Uterus (tissue), 4 donors: ENCODE results near the gene CFAP92. TPM values are rescaled to one million over a fixed set of nuclear protein-coding genes. Genes with fewer than 3 reads are reported as not detected.

ENCODE experiments used
- DNase-seq, 2 donors: peaks; one replicate each; pipeline ENCODE4 v3.0.0-alpha.2; 2019 to 2020
- H3K27ac ChIP-seq, 2 donors: fragments of 200-600 bp; sonication (generic); 1 replicate in 1 of 2; 2 replicates in 1 of 2; pipeline ENCODE4 v1.5.1; 2016 to 2018
- H3K27me3 ChIP-seq, 2 donors: fragments of 200-600 bp; sonication (generic); one replicate each; pipeline ENCODE4 v1.5.1; 2018 to 2019; ENCODE audit warnings: control low read depth in 1 of 2
- H3K36me3 ChIP-seq, 2 donors: fragments of 200-600 bp; sonication (generic); one replicate each; pipeline ENCODE4 v1.5.1; 2019; ENCODE audit warnings: control low read depth in 1 of 2
- H3K4me1 ChIP-seq, 2 donors: fragments of 200-600 bp; sonication (generic); one replicate each; pipeline ENCODE4 v1.5.1; 2018 to 2019; ENCODE audit warnings: control low read depth in 1 of 2
- H3K4me3 ChIP-seq, 2 donors: fragments of 200-600 bp; sonication (generic); 1 replicate in 1 of 2; 2 replicates in 1 of 2; pipeline ENCODE4 v1.5.1; 2018 to 2019; ENCODE audit warnings: mild to moderate bottlenecking in 1 of 2
- H3K9me3 ChIP-seq, 2 donors: fragments of 200-600 bp; sonication (generic); one replicate each; pipeline ENCODE4 v1.5.1; 2019; ENCODE audit warnings: control low read depth in 1 of 2
- POLR2A ChIP-seq, 2 donors: fragments of 450-650 bp; IDR thresholded peaks; one replicate each; pipeline ENCODE4 v1.6.1; 2016; ENCODE audit warnings: antibody characterized with exemption in 2 of 2, mild to moderate bottlenecking in 1 of 2, moderate library complexity in 1 of 2
- intact Hi-C: fragments of 100-400 bp; cut with DNase I; formaldehyde crosslinking; loops from one replicate; pipeline ENCODE4 v1.15.1; 2023; ENCODE audit warnings: low total_unique reads
- total RNA-seq, 4 donors: library from RNA; depleted of rRNA in 3 of 4; stranded (reverse); fragments of >200 nt in 3 of 4; gene quantifications; one replicate each; pipeline versions ENCODE4 v1.1.0 to v1.2.4, GENCODE V29; 2014 to 2023
- TF ChIP-seq, protein P1 (sequence below), 4 experiments: fragments of 200-600 bp in 2 of 4; fragments of 450-650 bp in 2 of 4; sonication (generic) in 2 of 4; IDR thresholded peaks; one replicate each; pipeline ENCODE4 v1.5.1; 2016 to 2019; ENCODE audit warnings: antibody characterized with exemption in 4 of 4, mild to moderate bottlenecking in 2 of 4, moderate library complexity in 1 of 4
- donor health status: DM: yes; HTN: yes; CAD: no.

The CFAP92 gene
- total RNA-seq, 4 donors from 2014 or later: 0.95 to 3.5 (median 2.1) TPM; not detected in 1

- H3K27ac ChIP-seq: no peak overlapping the region
- TF ChIP-seq POLR2A (IDR thresholded peaks at IDR 0.05): no peak
- TF ChIP-seq, protein P1, sequence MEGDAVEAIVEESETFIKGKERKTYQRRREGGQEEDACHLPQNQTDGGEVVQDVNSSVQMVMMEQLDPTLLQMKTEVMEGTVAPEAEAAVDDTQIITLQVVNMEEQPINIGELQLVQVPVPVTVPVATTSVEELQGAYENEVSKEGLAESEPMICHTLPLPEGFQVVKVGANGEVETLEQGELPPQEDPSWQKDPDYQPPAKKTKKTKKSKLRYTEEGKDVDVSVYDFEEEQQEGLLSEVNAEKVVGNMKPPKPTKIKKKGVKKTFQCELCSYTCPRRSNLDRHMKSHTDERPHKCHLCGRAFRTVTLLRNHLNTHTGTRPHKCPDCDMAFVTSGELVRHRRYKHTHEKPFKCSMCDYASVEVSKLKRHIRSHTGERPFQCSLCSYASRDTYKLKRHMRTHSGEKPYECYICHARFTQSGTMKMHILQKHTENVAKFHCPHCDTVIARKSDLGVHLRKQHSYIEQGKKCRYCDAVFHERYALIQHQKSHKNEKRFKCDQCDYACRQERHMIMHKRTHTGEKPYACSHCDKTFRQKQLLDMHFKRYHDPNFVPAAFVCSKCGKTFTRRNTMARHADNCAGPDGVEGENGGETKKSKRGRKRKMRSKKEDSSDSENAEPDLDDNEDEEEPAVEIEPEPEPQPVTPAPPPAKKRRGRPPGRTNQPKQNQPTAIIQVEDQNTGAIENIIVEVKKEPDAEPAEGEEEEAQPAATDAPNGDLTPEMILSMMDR (IDR thresholded peaks at IDR 0.05): no peak
- H3K27me3 ChIP-seq: no peaks in the 10 kb centered on the region
- no peak for DNase-seq
- no peaks in the 10 kb centered on the region for H3K36me3 ChIP-seq
- no peaks in the 10 kb centered on the region for H3K9me3 ChIP-seq
- H3K4me3 ChIP-seq: no peak overlapping the region
- intact Hi-C loops: no loop called here
- H3K4me1 ChIP-seq: peaks cover 5 to 7% of the 10 kb centered on the region in 2 donors
These were observed 118.2 kb downstream of the CFAP92 start for GRCh38 chr3:128875556-128876120.

DNA sequence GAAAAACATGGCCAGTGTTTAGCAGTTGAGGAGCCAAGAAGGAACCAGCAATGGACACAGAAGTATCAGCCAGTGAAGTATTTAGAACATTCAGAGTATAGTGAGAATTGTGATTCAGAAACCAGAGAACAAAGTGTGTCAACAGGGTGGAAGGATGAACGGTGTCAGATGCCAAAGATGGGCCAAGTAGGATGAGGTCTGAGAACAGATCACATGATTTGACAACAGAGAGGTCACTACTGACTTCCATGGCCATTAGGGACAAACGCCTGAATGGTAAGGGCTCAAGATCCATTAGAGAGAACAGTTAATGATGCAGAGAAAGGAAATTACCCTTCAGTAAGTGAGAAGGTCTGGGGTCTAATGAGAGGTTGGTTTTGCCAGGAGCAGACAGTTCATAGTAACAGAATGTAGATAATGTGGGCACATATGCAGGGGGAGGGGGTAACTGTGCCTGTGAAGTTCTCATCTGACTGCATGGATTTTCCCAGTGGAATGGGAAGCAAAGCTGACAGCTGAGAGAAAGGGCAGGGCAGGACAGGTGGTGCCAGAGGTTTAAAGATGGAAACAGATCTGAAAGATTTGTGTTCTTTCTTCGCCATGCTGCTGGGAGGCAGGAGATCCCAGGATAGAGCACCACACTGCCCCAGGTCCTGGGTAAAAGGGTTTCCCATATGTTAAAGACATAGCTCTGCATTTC, 119.2 kb downstream of the CFAP92 start:
- H3K4me1 ChIP-seq: peaks cover 0 to 5% of the 10 kb centered on the region in 2 donors
- H3K36me3 ChIP-seq: no peaks in the 10 kb centered on the region
- H3K9me3 ChIP-seq: no peaks in the 10 kb centered on the region
- H3K4me3 ChIP-seq: no peak overlapping the region
- no peak for DNase-seq
- no peaks in the 10 kb centered on the region for H3K27me3 ChIP-seq
- no peak overlapping the region for H3K27ac ChIP-seq
- intact Hi-C loops: no loop called here
- TF ChIP-seq, protein P1 (IDR thresholded peaks at IDR 0.05): no peak
- no peak for TF ChIP-seq POLR2A (IDR thresholded peaks at IDR 0.05)

GRCh38 chr3:128873244-128874022, 120.4 kb downstream of the CFAP92 start:
- H3K27ac ChIP-seq: no peak overlapping the region
- H3K4me3 ChIP-seq: no peak overlapping the region
- TF ChIP-seq POLR2A (IDR thresholded peaks at IDR 0.05): no peak
- TF ChIP-seq, protein P1 (IDR thresholded peaks at IDR 0.05): no peak
- intact Hi-C loops: no loop called here
- no peaks in the 10 kb centered on the region for H3K27me3 ChIP-seq
- no peak for DNase-seq
- no peaks in the 10 kb centered on the region for H3K9me3 ChIP-seq
- H3K4me1 ChIP-seq: peaks cover 0 to 4% of the 10 kb centered on the region in 2 donors
- no peaks in the 10 kb centered on the region for H3K36me3 ChIP-seq

DNA sequence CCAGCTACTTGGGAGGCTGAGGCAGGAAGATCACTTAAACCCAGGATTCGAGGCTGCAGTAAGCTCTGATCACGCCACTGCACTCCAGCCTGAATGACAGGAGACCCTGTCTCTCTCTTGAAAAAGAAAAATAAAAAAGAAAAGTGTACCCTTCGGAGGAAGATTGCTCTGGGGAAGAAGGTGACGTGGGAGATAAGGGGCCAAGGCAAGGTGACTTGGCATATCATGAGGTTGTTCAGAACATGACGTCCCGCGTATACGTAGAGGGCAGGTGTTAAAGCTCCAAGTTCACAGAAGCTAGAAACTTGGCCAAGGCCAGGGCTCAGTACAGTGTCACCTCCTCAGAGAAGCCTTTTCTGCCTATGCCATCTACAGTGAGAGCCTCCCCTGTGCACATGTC, 121.1 kb downstream of the CFAP92 start:
- no peak for DNase-seq
- Histone ChIP-seq H3K4me1 (no peaks in the 10 kb centered on the region), H3K27me3 (no peaks in the 10 kb centered on the region), H3K9me3 (no peaks in the 10 kb centered on the region), H3K4me3 (no peak overlapping the region), H3K27ac (no peak overlapping the region), H3K36me3 (no peaks in the 10 kb centered on the region)
- intact Hi-C loops: no loop called here
- TF ChIP-seq, protein P1 (IDR thresholded peaks at IDR 0.05): no peak
- TF ChIP-seq POLR2A (IDR thresholded peaks at IDR 0.05): no peak

GRCh38 chr3:128872282-128872681, 121.6 kb downstream of the CFAP92 start:
- intact Hi-C loops: no loop called here
- Histone ChIP-seq H3K4me1 (no peaks in the 10 kb centered on the region), H3K27ac (no peak overlapping the region), H3K9me3 (no peaks in the 10 kb centered on the region), H3K27me3 (no peaks in the 10 kb centered on the region), H3K36me3 (no peaks in the 10 kb centered on the region), H3K4me3 (no peak overlapping the region)
- no peak for TF ChIP-seq POLR2A (IDR thresholded peaks at IDR 0.05)
- TF ChIP-seq, protein P1 (IDR thresholded peaks at IDR 0.05): no peak
- DNase-seq: no peak
